ENCODE data around the gene NR2C2AP.

The NR2C2AP gene

GRCh38 chr19:19152668-19153384, 50.4 kb downstream of the NR2C2AP start:
- no peak for DNase-seq (ENCODE audit: low read depth in 3 of 3, low spot score in 1 of 3)

- DNase-seq (ENCODE audit: low read depth in 3 of 3, low spot score in 1 of 3) = no peak
Measured at GRCh38 chr19:19151418-19151817, 51.8 kb downstream of the NR2C2AP start.

All from stimulated activated CD4-positive, alpha-beta T cell treated with anti-CD3 and anti-CD28 coated beads, TNF-alpha, amount 100 ng/mL, for 1 hour (primary cell).